Measurements from ENCODE around the gene ELF2. TPM values are rescaled to one million over a fixed set of nuclear protein-coding genes. Genes with fewer than 3 reads are reported as not detected.
A peak's percentile ranks its signal among the peaks of the same experiment; 100 is the strongest.

ELF2 gene
- polyA plus RNA-seq, 3 donors, result 14.0 to 34.3 (median 18.9) TPM

DNA sequence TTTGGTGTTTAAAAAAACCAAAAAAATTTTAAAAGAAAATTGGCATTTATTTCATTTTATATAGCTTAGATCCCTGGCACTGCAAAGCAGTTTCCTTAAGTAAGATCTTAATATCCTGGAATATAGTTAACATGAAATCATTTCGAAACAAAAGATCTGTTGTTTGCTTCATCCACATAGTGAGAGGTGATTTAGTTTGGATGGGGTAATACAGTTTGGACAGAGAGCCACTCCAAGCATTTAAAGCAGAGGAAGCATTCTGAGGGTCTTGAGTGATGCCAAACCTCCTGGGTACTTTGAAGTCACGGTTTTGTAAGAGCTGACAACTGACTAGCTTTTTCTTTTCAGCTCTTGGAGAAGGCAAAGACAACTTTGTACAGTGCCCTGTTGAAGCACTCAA, 132.7 kb downstream of the ELF2 start:
- TF ChIP-seq CTCF (IDR thresholded peaks at IDR 0.05), result no peak
- Histone ChIP-seq H3K4me3 (replicated peaks in 1 of 3; ENCODE audit: low read depth in 2 of 3, low read length in 3 of 3) (no peak overlapping the region), H2AFZ (ENCODE audit: insufficient read depth, low read depth, low read length, poor library complexity, severe bottlenecking) (no peak overlapping the region), H3K36me3 (replicated peaks in 1 of 2; ENCODE audit: control insufficient read depth in 1 of 2, insufficient read depth in 2 of 2, low read length in 2 of 2) (peaks cover 44 to 85% of the 10 kb centered on the region in 2 donors), H3K9ac (ENCODE audit: insufficient read depth, low read length, poor library complexity, severe bottlenecking) (no peak overlapping the region), H4K20me1 (ENCODE audit: insufficient read depth, low read length) (peaks cover 92% of the 10 kb centered on the region), H3K4me1 (ENCODE audit: control insufficient read depth in 1 of 2, insufficient read depth in 2 of 2, low read length in 2 of 2) (no peaks in the 10 kb centered on the region), H3K79me2 (ENCODE audit: insufficient read depth, low read length) (peaks cover 99% of the 10 kb centered on the region), H3K27ac (ENCODE audit: low read depth in 1 of 2, low read length in 2 of 2) (peak overlapping the region in 1 of 2 donors; percentile 23), H3K27me3 (ENCODE audit: control insufficient read depth in 2 of 2, insufficient read depth in 2 of 2, low read length in 2 of 2) (no peaks in the 10 kb centered on the region), H3K9me3 (replicated peaks in 1 of 2; ENCODE audit: control insufficient read depth in 1 of 2, insufficient read depth in 1 of 2, low read length in 2 of 2) (no peaks in the 10 kb centered on the region), H3K4me2 (replicated peaks; ENCODE audit: extremely low read depth, low read length, poor library complexity, severe bottlenecking) (no peak overlapping the region)
- H3K27ac Mint-ChIP-seq, result peak overlapping the region in 3 of 7 donors; percentile 7 to 69 (median 46)
- H3K27me3 Mint-ChIP-seq (ENCODE audit: low read depth in 3 of 3), result no peaks in the 10 kb centered on the region
- H3K4me3 Mint-ChIP-seq, result no peak overlapping the region
- H3K36me3 Mint-ChIP-seq, result peaks cover 41 to 78% of the 10 kb centered on the region in 2 donors
- H3K4me1 Mint-ChIP-seq, result no peaks in the 10 kb centered on the region
- intact Hi-C loops (cut with micrococcal nuclease), result loop anchor here in 1 of 2 donors (5.0 kb wide), 1 partner anchor 33 kb away; no protein-coding TSS in a partner anchor
- no peak for DNase-seq
- no peaks in the 10 kb centered on the region for H3K9me3 Mint-ChIP-seq
- WGBS (ENCODE audit: insufficient coverage), result 89% methylated on average over 1 of the region's 2 CpGs

DNA sequence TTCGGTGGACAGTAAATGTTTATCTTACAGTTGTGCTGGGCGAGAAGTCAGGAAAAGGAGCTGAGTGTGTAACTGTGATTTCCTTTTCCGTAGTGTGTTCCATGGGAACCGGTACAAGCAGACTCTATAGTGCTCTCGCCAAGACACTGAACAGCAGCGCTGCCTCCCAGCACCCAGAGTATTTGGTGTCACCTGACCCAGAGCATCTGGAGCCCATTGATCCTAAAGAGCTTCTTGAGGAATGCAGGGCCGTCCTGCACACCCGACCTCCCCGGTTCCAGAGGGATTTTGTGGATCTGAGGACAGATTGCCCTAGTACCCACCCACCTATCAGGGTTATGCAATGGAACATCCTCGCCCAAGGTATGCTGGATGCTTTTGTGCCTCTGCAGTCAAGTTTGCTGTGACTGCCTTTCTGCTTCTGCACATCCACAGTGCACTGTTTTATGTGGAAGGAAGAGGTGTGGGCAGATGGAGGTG, 134.0 kb downstream of the ELF2 start:
- Mint-ChIP-seq H3K27ac (peak overlapping the region in 3 of 7 donors; percentile 28 to 63 (median 40)), H3K9me3 (no peaks in the 10 kb centered on the region)
- H3K79me2 ChIP-seq (ENCODE audit: insufficient read depth, low read length), result peaks cover 99% of the 10 kb centered on the region

More for the DNA sequence above, 134.0 kb downstream of the ELF2 start:
- no peak for TF ChIP-seq CTCF (IDR thresholded peaks at IDR 0.05)
- DNase-seq, result no peak
- WGBS (ENCODE audit: insufficient coverage), result 94% methylated on average over 9 of the region's 10 CpGs
- H3K27me3 Mint-ChIP-seq (ENCODE audit: low read depth in 3 of 3), result no peaks in the 10 kb centered on the region
- Histone ChIP-seq H3K27ac (ENCODE audit: low read depth in 1 of 2, low read length in 2 of 2) (peak overlapping the region in 1 of 2 donors; percentile 44), H3K9me3 (replicated peaks in 1 of 2; ENCODE audit: control insufficient read depth in 1 of 2, insufficient read depth in 1 of 2, low read length in 2 of 2) (no peaks in the 10 kb centered on the region), H3K4me3 (replicated peaks in 1 of 3; ENCODE audit: low read depth in 2 of 3, low read length in 3 of 3) (no peak overlapping the region), H3K9ac (ENCODE audit: insufficient read depth, low read length, poor library complexity, severe bottlenecking) (no peak overlapping the region), H4K20me1 (ENCODE audit: insufficient read depth, low read length) (peaks cover 92% of the 10 kb centered on the region), H2AFZ (ENCODE audit: insufficient read depth, low read depth, low read length, poor library complexity, severe bottlenecking) (no peak overlapping the region), H3K27me3 (ENCODE audit: control insufficient read depth in 2 of 2, insufficient read depth in 2 of 2, low read length in 2 of 2) (no peaks in the 10 kb centered on the region), H3K36me3 (replicated peaks in 1 of 2; ENCODE audit: control insufficient read depth in 1 of 2, insufficient read depth in 2 of 2, low read length in 2 of 2) (peaks cover 42 to 72% of the 10 kb centered on the region in 2 donors), H3K4me1 (ENCODE audit: control insufficient read depth in 1 of 2, insufficient read depth in 2 of 2, low read length in 2 of 2) (no peaks in the 10 kb centered on the region), H3K4me2 (replicated peaks; ENCODE audit: extremely low read depth, low read length, poor library complexity, severe bottlenecking) (no peak overlapping the region)
- H3K36me3 Mint-ChIP-seq, result peaks cover 34 to 67% of the 10 kb centered on the region in 2 donors
- intact Hi-C loops (cut with micrococcal nuclease), result loop anchor here in 1 of 2 donors (5.0 kb wide), 1 partner anchor 34 kb away; no protein-coding TSS in a partner anchor
- H3K4me1 Mint-ChIP-seq, result no peaks in the 10 kb centered on the region
- H3K4me3 Mint-ChIP-seq, result no peak overlapping the region
